ENCODE data around the gene C22orf31.

Gene C22orf31

GRCh38 chr22:29029202-29030000 is 32.2 kb downstream of the C22orf31 start:
- DNase-seq (ENCODE audit: low read depth in 2 of 2): no peak

GRCh38 chr22:29028468-29028867 is 33.2 kb downstream of the C22orf31 start:
- DNase-seq (ENCODE audit: low read depth in 2 of 2): no peak

GRCh38 chr22:29026579-29026978 is 35.1 kb downstream of the C22orf31 start:
- no peak for DNase-seq (ENCODE audit: low read depth in 2 of 2)

DNA sequence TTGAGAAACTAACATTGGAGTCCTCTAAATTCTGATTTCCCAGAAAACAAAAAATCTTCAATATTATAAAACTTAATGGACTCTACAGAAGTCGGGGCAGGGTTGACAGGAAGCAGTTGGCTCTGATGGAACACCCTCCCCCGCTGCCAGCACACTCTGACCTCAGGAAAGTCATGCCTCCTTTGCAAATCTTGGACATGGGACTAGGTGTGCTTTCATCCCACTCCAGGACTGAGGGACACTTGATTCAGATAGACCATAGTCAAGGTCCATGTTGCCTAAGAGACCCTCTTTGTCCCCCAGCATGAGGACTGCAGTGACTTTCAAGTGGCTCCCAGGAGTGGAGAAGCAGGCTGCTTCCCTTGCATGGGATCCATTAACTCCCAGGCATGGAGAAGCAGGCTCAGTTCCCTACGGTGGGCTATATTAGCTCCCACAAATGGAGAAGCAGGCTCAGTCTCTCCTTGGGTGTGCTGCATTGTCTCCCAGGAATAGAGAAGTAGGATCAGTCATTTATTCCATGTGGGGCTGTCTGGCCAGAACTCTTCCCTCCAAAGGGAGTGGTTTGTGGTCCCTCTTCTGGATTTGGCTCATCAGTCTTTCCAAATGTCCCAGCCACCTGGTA is 38.3 kb downstream of the C22orf31 start:
- no peak for DNase-seq (ENCODE audit: low read depth in 2 of 2)

DNA sequence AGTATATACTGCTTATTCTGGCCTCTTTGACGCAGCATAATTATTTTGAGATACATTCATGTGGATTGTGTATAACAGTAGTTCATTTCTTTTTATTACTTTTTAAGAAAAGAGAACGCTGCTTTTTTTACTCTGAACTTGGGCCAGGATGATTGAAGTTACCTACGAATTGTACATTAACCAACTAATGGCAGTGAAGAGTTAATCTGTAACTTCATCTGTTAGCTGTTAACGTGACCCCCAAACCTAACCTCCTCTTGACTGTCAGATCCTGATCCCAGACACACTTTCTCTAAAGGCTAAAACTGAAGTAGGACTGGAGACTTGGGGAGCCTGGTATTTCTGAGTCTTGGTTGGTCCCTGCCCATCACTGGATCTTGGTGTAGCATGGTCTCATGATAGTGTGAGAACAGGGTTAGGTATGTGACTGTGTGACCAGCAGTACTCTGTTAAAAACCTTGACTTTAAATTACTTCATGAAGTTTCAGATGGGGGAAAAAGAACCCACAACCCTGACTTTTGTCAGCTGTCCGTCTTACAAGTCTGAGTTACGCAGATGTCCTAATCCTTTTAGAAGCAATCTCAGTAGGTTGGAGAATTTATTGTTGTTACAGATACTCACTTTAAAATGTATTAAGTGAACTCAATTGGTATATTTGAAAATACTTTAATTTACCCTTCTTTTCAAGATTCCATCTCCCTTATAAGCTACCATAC is 39.4 kb downstream of the C22orf31 start:
- DNase-seq (ENCODE audit: low read depth in 2 of 2): no peak

GRCh38 chr22:29018293-29019189 is 43.1 kb downstream of the C22orf31 start:
- DNase-seq (ENCODE audit: low read depth in 2 of 2): no peak

GRCh38 chr22:29016067-29016938 is 45.3 kb downstream of the C22orf31 start:
- no peak for DNase-seq (ENCODE audit: low read depth in 2 of 2)

DNA sequence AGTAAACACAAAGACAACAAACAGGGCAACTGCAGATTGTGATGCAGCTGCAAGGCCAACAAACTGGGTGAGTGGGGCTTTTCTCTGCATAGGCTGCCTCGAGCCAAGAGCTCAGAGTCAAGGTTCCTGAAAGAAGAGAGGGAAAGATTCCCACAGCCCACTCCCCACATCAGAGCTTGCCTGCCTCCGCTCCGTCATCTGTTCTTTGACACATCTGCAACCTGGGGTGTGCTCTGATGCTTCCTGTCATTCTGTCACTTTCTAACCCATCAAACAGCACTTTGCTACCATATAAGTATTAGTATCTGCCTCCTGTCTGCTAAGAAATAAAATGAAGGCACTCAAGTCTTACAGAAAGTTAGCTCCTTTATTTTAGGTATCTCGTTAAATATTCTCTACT is 46.9 kb downstream of the C22orf31 start:
- DNase-seq (ENCODE audit: low read depth in 2 of 2): no peak

DNA sequence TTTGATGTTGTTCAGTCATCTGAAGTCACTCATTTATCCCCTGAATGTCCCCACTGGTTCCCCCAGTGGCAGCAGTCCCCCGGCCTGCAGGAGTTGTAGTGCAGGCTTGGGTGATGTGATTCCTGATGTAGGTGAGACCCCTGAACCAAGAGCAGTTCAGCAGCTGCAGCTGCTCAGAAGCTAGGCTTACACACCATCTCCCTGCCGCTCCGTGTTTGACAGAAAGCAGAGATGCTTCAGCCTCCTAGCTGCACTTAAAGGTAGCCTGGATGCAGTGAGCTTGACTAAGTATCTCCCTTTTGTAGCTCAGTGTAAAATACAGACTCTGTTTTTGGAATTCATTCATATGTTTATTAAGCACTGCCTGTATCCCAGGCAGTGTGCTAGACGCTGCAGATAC is 47.3 kb downstream of the C22orf31 start:
- DNase-seq (ENCODE audit: low read depth in 2 of 2): no peak

- DNase-seq (ENCODE audit: low read depth in 2 of 2): no peak
These were observed 48.7 kb downstream of the C22orf31 start for GRCh38 chr22:29012952-29013351.

- DNase-seq (ENCODE audit: low read depth in 2 of 2): no peak
These were observed 49.6 kb downstream of the C22orf31 start for GRCh38 chr22:29012101-29012433.

GRCh38 chr22:29011240-29012100 is 50.2 kb downstream of the C22orf31 start:
- DNase-seq (ENCODE audit: low read depth in 2 of 2): no peak

GRCh38 chr22:29009148-29009547 is 52.5 kb downstream of the C22orf31 start:
- DNase-seq (ENCODE audit: low read depth in 2 of 2): no peak
